Umbilical cord (tissue), 2 donors: ENCODE results near the gene ZNF627. TPM values are rescaled to one million over a fixed set of nuclear protein-coding genes. Genes with fewer than 3 reads are reported as not detected.
"Not testable (repeated sequence)": the region's sequence is repeated elsewhere in the genome, so short reads cannot be mapped to it uniquely, and the experiment has no call there.

Source experiments
- DNase-seq: peaks from one replicate; pipeline ENCODE4 v3.0.0-alpha.2; 2015; ENCODE audit warnings: low spot score
- total RNA-seq: library from RNA; depleted of rRNA; stranded (reverse); fragments of >200 nt; gene quantifications from one replicate; pipeline ENCODE4 v1.2.3, GENCODE V29; 2014; ENCODE audit warnings: low replicate concordance; ENCODE audit not compliant: insufficient read depth

ZNF627 gene
- total RNA-seq, 1 donor from 2014 or later, result 25.0 TPM

GRCh38 chr19:11574689-11575088 lies 22.6 kb upstream of the ZNF627 start:
- DNase-seq, result no peak

- no peak for DNase-seq
Measured at GRCh38 chr19:11576227-11576626, 21.1 kb upstream of the ZNF627 start.

GRCh38 chr19:11577451-11578257 lies 19.6 kb upstream of the ZNF627 start, which contains the start of gene ACP5:
Gene ACP5 (minus strand): TSS chr19:11577645. CDS start chr19:11577317, 328 bp downstream.
- no peak for DNase-seq

- DNase-seq, result no peak
Measured at GRCh38 chr19:11578258-11579142, 18.8 kb upstream of the ZNF627 start.

GRCh38 chr19:11580116-11580515 lies 17.2 kb upstream of the ZNF627 start:
- DNase-seq, result no peak

GRCh38 chr19:11581740-11582139 lies 15.5 kb upstream of the ZNF627 start:
- no peak for DNase-seq

GRCh38 chr19:11586331-11586730 lies 11.0 kb upstream of the ZNF627 start:
- no peak for DNase-seq

GRCh38 chr19:11587302-11587974 lies 9.8 kb upstream of the ZNF627 start:
- peak; percentile 67 for DNase-seq

GRCh38 chr19:11587975-11588631 lies 9.2 kb upstream of the ZNF627 start:
- DNase-seq, result no peak

GRCh38 chr19:11594084-11594483 lies 3.2 kb upstream of the ZNF627 start:
- DNase-seq, result no peak

GRCh38 chr19:11596156-11596555 lies 1.1 kb upstream of the ZNF627 start:
- DNase-seq, result no peak

- DNase-seq, result no peak
Measured at GRCh38 chr19:11598103-11598483, 810 bp downstream of the ZNF627 start.

- DNase-seq, result no peak
Measured at GRCh38 chr19:11598746-11599145, 1.5 kb downstream of the ZNF627 start.

- not testable (repeated sequence) for DNase-seq
Measured at GRCh38 chr19:11599704-11600103, 2.4 kb downstream of the ZNF627 start.

GRCh38 chr19:11606484-11606883 lies 9.2 kb downstream of the ZNF627 start:
- DNase-seq, result no peak

- no peak for DNase-seq
Measured at GRCh38 chr19:11611730-11612129, 14.4 kb downstream of the ZNF627 start.

- DNase-seq, result no peak
Measured at GRCh38 chr19:11612816-11613511, 15.7 kb downstream of the ZNF627 start.

- DNase-seq, result no peak
Measured at GRCh38 chr19:11617180-11618062, 20.1 kb downstream of the ZNF627 start.

GRCh38 chr19:11620553-11620952 lies 23.3 kb downstream of the ZNF627 start:
- no peak for DNase-seq

GRCh38 chr19:11622401-11622800 lies 25.1 kb downstream of the ZNF627 start:
- DNase-seq, result not testable (repeated sequence)
